OCI-LY1 (cell line): ENCODE results near the gene TMEM132C.

Experiments used
- H2AFZ ChIP-seq: fragments of 200-600 bp; sonication (generic), shearing (Covaris generic); 2 replicates; pipeline ENCODE4 v1.6.0; 2014; ENCODE audit warnings: antibody characterized with exemption, mild to moderate bottlenecking, low read length
- H3F3A ChIP-seq: fragments of 200-600 bp; sonication (generic), shearing (Covaris generic); 2 replicates; pipeline ENCODE4 v1.6.0; 2014; ENCODE audit warnings: mild to moderate bottlenecking, antibody characterized with exemption, low read length, moderate library complexity; ENCODE audit not compliant: insufficient read depth
- H3K27ac ChIP-seq: fragments of 200-600 bp; sonication (generic); 2 replicates; pipeline ENCODE4 v1.5.1; 2014; ENCODE audit warnings: low read length, mixed run types, mild to moderate bottlenecking, low read depth; ENCODE audit not compliant: poor library complexity, severe bottlenecking
- H3K27me3 ChIP-seq: fragments of 200-600 bp; sonication (generic); 2 replicates; pipeline ENCODE4 v1.6.0; 2014; ENCODE audit warnings: antibody characterized with exemption, mild to moderate bottlenecking, low read length, moderate library complexity; ENCODE audit not compliant: insufficient read depth
- H3K36me3 ChIP-seq: fragments of 200-600 bp; sonication (generic); 2 replicates; pipeline ENCODE4 v1.6.1; 2014; ENCODE audit warnings: mild to moderate bottlenecking, antibody characterized with exemption, low read length, moderate library complexity, mixed read lengths; ENCODE audit not compliant: insufficient read depth
- H3K4me1 ChIP-seq: fragments of 200-600 bp; sonication (generic); 2 replicates; pipeline ENCODE4 v1.5.1; 2014; ENCODE audit warnings: mild to moderate bottlenecking, low read length, moderate library complexity; ENCODE audit not compliant: insufficient read depth, severe bottlenecking
- H3K4me2 ChIP-seq: fragments of 200-600 bp; sonication (generic), shearing (Covaris generic); 2 replicates; pipeline ENCODE4 v1.6.1; 2014; ENCODE audit warnings: low read length
- H3K4me3 ChIP-seq: fragments of 200-600 bp; sonication (generic); 2 replicates; pipeline ENCODE4 v1.5.1; 2014; ENCODE audit warnings: low read length, low read depth, mild to moderate bottlenecking, mixed read lengths; ENCODE audit not compliant: poor library complexity, severe bottlenecking
- H3K79me2 ChIP-seq: fragments of 200-600 bp; shearing (Covaris generic); 2 replicates; pipeline ENCODE4 v1.6.1; 2016; ENCODE audit warnings: mixed run types, low read length, mixed read lengths; ENCODE audit not compliant: insufficient read depth
- H3K9ac ChIP-seq: fragments of 200-600 bp; sonication (generic), shearing (Covaris generic); 2 replicates; pipeline ENCODE4 v1.6.1; 2014; ENCODE audit warnings: mild to moderate bottlenecking, low read length, mixed read lengths
- H3K9me2 ChIP-seq: fragments of 200-600 bp; sonication (generic), shearing (Covaris generic); 2 replicates; pipeline ENCODE4 v1.6.1; 2014; ENCODE audit warnings: low read depth, mild to moderate bottlenecking, low read length, mixed read lengths
- H3K9me3 ChIP-seq: fragments of 200-600 bp; shearing (Covaris generic); 2 replicates; pipeline ENCODE4 v1.6.1; 2014; ENCODE audit warnings: low read length, mixed read lengths
- H4K20me1 ChIP-seq: fragments of 200-600 bp; sonication (generic), shearing (Covaris generic); 2 replicates; pipeline ENCODE4 v1.6.0; 2016; ENCODE audit warnings: mild to moderate bottlenecking, low read length; ENCODE audit not compliant: insufficient read depth
- CTCF ChIP-seq: fragments of 200-600 bp; sonication (generic), shearing (Covaris generic); IDR thresholded peaks from 2 replicates; pipeline ENCODE4 v1.5.1; 2017; ENCODE audit warnings: mild to moderate bottlenecking, antibody characterized with exemption, low read length, moderate library complexity, mixed read lengths
- EZH2 ChIP-seq: fragments of 200-600 bp; sonication (generic), shearing (Covaris generic); IDR thresholded peaks from 2 replicates; pipeline ENCODE4 v1.8.0; 2017; ENCODE audit warnings: borderline replicate concordance, mixed run types, mild to moderate bottlenecking, antibody characterized with exemption, low read length, moderate library complexity, mixed read lengths

The TMEM132C gene

GRCh38 chr12:128510511-128510910, 243.5 kb downstream of the TMEM132C start:
- no peaks in the 10 kb centered on the region for H3K79me2 ChIP-seq
- H2AFZ ChIP-seq: no peak overlapping the region
- no peaks in the 10 kb centered on the region for H3K4me1 ChIP-seq

GRCh38 chr12:128513331-128513730, 246.4 kb downstream of the TMEM132C start:
- Histone ChIP-seq H3K27ac (no peak overlapping the region), H3K4me1 (no peaks in the 10 kb centered on the region), H3K9me3 (no peaks in the 10 kb centered on the region), H4K20me1 (no peaks in the 10 kb centered on the region), H3F3A (no peaks in the 10 kb centered on the region), H3K36me3 (no peaks in the 10 kb centered on the region), H3K4me3 (no peak overlapping the region), H3K9ac (no peak overlapping the region), H3K9me2 (no peaks in the 10 kb centered on the region), H3K79me2 (no peaks in the 10 kb centered on the region), H3K27me3 (no peaks in the 10 kb centered on the region; the same call in 1 of the 2 replicates), H3K4me2 (no peak overlapping the region), H2AFZ (no peak overlapping the region)
- TF ChIP-seq EZH2 (no peak), CTCF (no peak)

More at GRCh38 chr12:128510511-128510910, 243.5 kb downstream of the TMEM132C start:
- H3K27me3 ChIP-seq: no peaks in the 10 kb centered on the region; the same call in 1 of the 2 replicates
- no peaks in the 10 kb centered on the region for H3F3A ChIP-seq
- H3K4me2 ChIP-seq: no peak overlapping the region
- H3K9me3 ChIP-seq: no peaks in the 10 kb centered on the region
- H3K9me2 ChIP-seq: no peaks in the 10 kb centered on the region
- no peaks in the 10 kb centered on the region for H3K36me3 ChIP-seq
- no peak overlapping the region for H3K9ac ChIP-seq
- no peaks in the 10 kb centered on the region for H4K20me1 ChIP-seq
- no peak overlapping the region for H3K4me3 ChIP-seq
- TF ChIP-seq EZH2 (no peak), CTCF (no peak)
- no peak overlapping the region for H3K27ac ChIP-seq

GRCh38 chr12:128513831-128514230, 246.9 kb downstream of the TMEM132C start:
- Histone ChIP-seq H3K4me1 (no peaks in the 10 kb centered on the region), H3K36me3 (no peaks in the 10 kb centered on the region), H3K4me2 (no peak overlapping the region), H3K79me2 (no peaks in the 10 kb centered on the region), H4K20me1 (no peaks in the 10 kb centered on the region), H3K27ac (no peak overlapping the region), H3K4me3 (no peak overlapping the region), H3K9me2 (no peaks in the 10 kb centered on the region), H3F3A (no peaks in the 10 kb centered on the region), H3K9me3 (no peaks in the 10 kb centered on the region), H2AFZ (no peak overlapping the region), H3K27me3 (no peaks in the 10 kb centered on the region; the same call in 1 of the 2 replicates), H3K9ac (no peak overlapping the region)
- TF ChIP-seq EZH2: no peak
- TF ChIP-seq CTCF: no peak
